A549 treated with Mapracorat at 1 μM for 4 hours (cell line): ENCODE measurements around the gene ELP4. TPM values are rescaled to one million over a fixed set of nuclear protein-coding genes. Genes with fewer than 3 reads are reported as not detected.

Experiments used
- total RNA-seq: library from RNA; stranded (reverse); fragments of 200-300 nt; extraction: Qiagen RNA extraction; gene quantifications from 5 replicates; pipeline ENCODE4 v1.2.3, GENCODE V29; 2022

The ELP4 gene
- total RNA-seq: 7.1 to 9.0 TPM (median 8.0 TPM) in 5 replicates

GRCh38 chr11:31509429-31510345, at the start of gene ELP4, which contains the start of gene IMMP1L:
Gene ELP4 (plus strand): TSS chr11:31509767. CDS start chr11:31509785, 18 bp downstream.
Gene IMMP1L (minus strand): TSS chr11:31509622. CDS start chr11:31463276, 46,346 bp downstream.

GRCh38 chr11:31810779-31811647, 301.4 kb downstream of the ELP4 start, which contains the start of gene PAX6:
Gene PAX6 (minus strand): TSS chr11:31811322. CDS start chr11:31806411, 4,911 bp downstream.

Other genes starting within 250 kb of the ELP4 start
- 0.39 to 0.70 TPM (median 0.52 TPM) in 5 replicates for gene DCDC1, start 140.0 kb upstream of the ELP4 start, total RNA-seq
- gene DNAJC24, start 139.9 kb upstream of the ELP4 start, total RNA-seq: 8.1 to 10.0 TPM (median 9.7 TPM) in 5 replicates
- 33.8 to 82.4 TPM (median 50.4 TPM) in 5 replicates for gene IMMP1L, start 145 bp upstream of the ELP4 start, total RNA-seq